DMS153 (cell line): ENCODE data around the gene KLF16.
"Not testable (repeated sequence)": the region's sequence is repeated elsewhere in the genome, so short reads cannot be mapped to it uniquely, and the experiment has no call there.

Experiments
- DNase-seq: peaks from one replicate; lab custom pipeline; 2025; lab: John Stamatoyannopoulos, UW

Gene KLF16

DNA sequence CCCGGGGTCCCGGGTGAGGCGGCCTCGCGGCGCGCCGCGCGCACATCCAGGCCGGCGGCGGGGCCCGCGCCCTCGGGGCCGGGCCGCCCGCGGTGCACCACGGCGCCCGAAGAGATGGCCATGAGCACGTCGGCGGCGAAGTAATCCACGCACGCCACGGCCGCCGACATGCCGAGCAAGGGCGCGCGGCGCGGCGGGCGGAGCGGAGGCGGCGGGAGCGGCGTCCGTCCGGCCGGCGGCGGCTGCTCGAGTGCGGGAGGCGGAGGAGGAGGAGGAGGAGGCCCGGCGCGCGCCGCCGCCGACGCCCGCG is at the start of gene KLF16:
KLF16 (minus strand) TSS at position 252 of the 310 bp plus-strand sequence; CDS start at position 170, 82 bp downstream.
- DNase-seq, result no peak

GRCh38 chr19:1912760-1913505 is 49.6 kb upstream of the KLF16 start:
- DNase-seq, result no peak

DNA sequence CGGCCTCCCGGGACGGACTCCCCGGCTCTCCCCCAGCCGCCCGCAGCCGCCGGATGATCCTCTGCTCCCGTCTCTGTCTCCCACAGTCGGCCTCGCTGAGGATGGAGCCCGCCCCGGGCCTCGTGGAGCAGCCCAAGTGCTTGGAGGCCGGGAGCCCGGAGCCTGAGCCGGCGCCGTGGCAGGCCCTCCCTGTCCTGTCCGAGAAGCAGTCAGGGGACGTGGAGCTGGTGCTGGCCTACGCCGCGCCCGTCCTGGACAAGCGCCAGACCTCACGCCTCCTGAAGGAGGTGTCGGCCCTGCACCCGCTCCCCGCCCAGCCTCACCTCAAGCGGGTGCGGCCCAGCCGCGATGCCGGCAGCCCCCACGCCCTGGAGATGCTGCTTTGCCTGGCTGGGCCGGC is 48.6 kb upstream of the KLF16 start:
- no peak for DNase-seq

DNA sequence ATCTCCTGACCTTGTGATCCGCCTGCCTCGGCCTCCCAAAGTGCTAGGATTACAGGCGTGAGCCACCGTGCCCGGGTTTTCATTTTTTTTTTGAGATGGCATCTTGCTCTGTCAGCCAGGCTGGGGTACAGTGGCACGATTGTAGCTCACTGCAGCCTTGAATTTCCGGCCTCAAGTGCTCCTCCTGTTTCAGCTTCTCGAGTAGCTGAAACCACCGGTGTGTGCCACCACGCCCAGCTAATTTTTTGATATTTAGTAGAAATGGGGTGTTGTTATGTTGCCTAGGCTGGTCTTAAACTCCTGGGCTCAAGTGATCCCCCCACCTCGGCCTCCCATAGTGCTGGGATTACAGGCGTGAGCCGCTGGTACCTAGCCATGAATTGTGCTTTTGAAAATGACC is 47.7 kb upstream of the KLF16 start:
- no peak for DNase-seq

- DNase-seq, result no peak
Measured at GRCh38 chr19:1910177-1910576, 46.8 kb upstream of the KLF16 start.

DNA sequence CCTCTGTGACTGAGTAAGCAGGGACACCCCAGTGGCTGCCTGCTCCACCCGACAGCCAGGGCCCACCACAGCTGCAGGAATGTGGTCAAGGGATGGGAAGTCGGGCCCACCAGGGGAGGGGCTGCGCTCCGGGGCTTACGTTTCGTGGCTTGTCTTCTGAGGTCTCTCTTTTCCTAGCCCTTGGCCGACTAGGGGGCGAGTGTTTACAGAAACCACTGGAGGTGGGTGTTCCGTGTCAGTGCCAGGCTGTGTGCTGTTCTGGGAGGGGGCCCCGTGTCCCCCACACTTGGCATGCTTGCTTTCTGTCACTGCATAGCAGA is 46.3 kb upstream of the KLF16 start:
- DNase-seq, result no peak

- DNase-seq, result no peak
Measured at GRCh38 chr19:1908364-1908678, 44.9 kb upstream of the KLF16 start.

DNA sequence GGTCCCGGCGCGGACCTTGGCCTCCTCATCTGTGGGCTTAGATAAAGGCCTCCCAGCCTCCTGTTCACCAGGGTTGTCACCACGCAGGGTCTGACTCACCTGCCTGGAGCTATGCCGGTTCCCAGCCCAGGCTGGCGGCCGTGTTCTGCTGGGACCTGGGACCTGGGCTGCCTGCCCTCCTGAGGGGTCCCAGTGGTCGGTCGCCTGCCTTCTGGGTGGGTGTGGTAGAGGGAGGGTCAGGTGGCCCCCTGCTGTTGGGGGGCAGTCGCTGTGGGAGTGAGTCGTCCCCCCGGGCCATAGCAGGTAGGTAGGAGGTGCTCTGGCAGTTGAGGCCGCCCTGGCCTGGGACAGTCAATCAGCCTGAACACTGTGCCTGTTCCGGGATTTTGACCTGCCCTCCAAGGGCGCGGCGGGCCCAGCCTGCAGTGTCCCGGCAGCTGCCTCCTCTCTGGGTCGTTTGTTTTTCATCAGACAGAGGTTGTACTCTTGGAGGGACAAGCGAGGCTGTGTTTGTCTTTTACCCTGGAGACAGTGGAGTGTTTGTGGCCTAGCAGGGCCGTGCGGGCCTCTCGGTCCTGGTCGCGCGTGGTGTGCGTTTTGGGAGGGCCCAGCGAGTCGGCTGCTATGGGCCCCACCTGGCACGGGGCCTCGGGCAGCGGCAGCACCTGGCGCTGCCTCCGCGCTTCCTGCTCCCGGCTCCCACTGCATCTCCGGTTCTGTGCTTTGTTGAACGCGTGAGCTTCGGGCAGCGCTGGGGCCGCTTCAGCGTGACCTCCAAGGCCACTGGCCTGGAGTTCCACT is 44.4 kb upstream of the KLF16 start:
- no peak for DNase-seq

GRCh38 chr19:1906985-1907562 is 43.7 kb upstream of the KLF16 start:
- no peak for DNase-seq

GRCh38 chr19:1905863-1906375 is 42.5 kb upstream of the KLF16 start:
- DNase-seq, result no peak

GRCh38 chr19:1905110-1905862 is 41.9 kb upstream of the KLF16 start, which contains the start of the genes ADAT3 and SCAMP4:
Gene ADAT3, plus strand, starts transcription at chr19:1905399. Its CDS starts 6,649 bp downstream, at chr19:1912048.
Gene SCAMP4, plus strand, starts transcription at chr19:1905399. Its CDS starts 9,621 bp downstream, at chr19:1915020.
- DNase-seq, result peak; percentile 85

DNA sequence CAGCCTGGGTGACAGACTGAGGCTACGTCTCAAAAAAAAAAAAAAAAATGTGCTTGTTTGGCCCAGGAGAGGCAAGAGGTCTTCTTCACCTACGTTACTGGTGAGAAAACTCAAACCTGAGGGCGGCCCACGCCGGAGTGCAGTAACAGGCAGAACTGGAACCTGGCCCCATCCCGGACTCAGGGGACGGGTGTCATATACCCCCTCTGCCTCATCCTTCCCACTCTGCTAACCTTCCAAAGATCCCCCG is 41.4 kb upstream of the KLF16 start:
- no peak for DNase-seq

- DNase-seq, result no peak
Measured at GRCh38 chr19:1902923-1903322, 39.5 kb upstream of the KLF16 start.

GRCh38 chr19:1901940-1902404 is 38.6 kb upstream of the KLF16 start:
- no peak for DNase-seq

GRCh38 chr19:1896508-1896907 is 33.1 kb upstream of the KLF16 start:
- no peak for DNase-seq

DNA sequence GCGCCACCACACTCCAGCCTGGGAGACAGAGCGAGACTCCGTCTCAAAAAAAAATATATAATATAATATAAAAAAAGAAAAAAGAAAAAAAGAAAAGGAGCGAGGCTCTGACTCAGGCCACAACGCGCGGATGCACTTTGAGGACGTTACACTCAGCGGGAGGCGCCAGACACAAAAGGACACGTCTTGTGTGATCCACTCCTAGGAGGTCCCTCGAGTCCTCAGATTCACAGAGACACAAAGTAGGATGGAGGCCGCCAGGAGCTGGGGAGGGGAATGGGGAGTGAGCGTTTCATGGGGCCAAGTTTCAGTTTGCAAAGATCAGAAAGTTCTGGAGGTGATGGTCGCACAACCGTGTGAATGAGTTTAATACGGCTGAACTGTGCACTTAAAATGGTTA is 30.4 kb upstream of the KLF16 start:
- DNase-seq, result no peak

- no peak for DNase-seq
Measured at GRCh38 chr19:1889907-1890306, 26.5 kb upstream of the KLF16 start.

DNA sequence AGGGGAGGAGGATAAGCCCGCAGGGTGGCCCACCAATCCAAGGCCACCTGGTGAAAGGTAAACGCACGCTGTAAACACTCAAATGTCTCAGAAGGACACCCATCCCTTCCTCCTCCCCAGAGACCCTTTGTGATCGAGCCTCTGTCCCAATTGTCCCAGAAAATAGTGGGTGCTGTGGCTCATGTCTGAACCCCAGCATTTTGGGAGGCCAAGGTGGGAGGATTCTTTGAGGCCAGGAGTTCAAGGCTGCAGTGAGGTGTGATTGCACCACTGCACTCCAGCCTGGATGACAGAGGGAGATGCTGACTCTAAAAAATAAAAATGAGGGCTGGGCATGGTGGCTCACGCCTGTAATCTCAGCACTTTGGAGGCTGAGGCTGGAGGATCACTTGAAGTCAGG is 25.0 kb upstream of the KLF16 start:
- no peak for DNase-seq

DNA sequence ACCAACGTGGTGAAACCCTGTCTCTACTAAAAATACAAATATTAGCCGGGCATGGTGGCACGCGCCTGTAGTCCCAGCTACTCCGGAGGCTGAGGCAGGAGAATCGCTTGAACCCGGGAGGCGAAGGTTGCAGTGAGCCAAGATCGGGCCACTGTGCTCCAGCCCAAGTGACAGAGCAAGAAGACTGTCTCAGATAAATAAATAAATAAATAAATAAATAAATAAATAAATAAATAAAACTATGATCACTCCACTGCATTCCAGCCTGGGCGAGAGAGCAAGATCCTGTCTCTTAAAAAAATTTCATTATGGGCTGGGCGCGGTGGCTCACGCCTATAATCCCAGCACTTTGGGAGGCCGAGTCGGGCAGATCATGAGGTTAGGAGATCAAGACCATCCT is 23.0 kb upstream of the KLF16 start:
- not testable (repeated sequence) for DNase-seq

DNA sequence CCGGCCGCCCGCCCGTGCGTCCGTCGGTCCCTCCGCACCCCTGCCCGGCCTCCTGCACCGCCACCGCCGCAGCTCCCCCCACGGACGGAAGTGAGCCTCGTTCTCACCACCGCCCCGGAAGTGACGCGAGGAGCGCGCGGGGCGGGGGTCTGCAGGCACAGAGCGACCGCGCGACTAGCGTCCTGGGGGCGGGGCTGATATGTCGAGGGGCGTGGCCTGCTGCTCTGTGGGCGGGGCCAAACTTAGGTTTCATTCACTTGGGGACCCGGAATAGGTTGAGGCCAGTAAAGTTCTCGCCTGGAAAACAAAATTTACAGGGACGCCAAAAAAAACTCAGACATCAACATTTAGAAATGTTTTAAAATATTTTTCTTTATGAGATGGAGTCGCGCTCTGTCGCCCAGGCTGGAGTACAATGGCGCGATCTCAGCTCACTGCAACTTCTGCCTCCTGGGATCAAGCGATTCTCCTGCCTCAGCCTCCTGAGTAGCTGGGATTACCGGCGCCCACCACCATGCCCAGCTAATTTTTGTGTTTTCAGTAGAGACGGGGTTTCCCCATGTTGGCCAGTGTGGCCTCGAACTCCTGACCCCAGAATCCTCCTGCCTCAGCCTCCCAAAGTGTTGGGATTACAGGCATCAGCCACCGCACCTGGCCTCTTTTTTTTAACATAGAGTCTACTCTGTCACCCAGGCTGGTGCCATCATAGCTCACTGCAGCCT is 22.2 kb upstream of the KLF16 start, which contains the start of gene ABHD17A:
ABHD17A (minus strand) TSS at position 99 of the 722 bp plus-strand sequence. CDS start 3,930 bp downstream, outside the sequence.
- peak; percentile 69 for DNase-seq

DNA sequence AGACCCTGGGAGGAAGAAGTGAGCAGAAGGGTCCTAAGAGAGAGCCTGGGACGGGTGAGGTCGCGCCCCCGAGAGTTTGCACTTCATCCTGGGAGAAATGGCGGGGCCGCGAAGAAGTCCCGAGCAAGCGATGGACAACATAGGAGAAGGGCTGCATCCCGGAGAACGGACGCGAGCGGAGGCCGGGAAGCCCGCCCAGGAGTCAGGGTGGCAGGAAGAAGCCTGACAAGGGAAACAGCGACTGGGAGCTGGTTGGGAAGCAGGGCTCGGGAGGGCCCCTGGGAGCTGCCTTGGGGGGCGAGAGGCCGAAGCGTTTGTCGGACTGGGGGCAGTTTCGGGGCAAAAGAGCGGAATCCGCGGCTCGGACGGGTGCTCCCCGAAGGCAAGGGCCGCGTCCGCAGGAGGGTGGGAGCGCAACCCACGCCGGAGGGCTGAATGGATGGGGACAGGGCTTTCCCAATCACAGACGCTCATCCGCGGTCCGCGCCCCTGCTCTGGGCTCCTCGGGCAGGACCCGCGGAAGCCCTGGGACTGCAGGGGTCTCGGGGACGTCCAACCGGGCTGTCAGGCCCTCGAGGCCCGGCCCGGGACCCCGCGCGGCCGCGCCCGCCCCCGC is 21.4 kb upstream of the KLF16 start:
- no peak for DNase-seq
